ENCODE measurements around the gene NUP214.

NUP214 gene

GRCh38 chr9:131179561-131180219 is 54.3 kb downstream of the NUP214 start:
- no peak for DNase-seq
- Histone ChIP-seq H3K27me3 (no peaks in the 10 kb centered on the region), H3K4me3 (no peak overlapping the region), H3K27ac (no peak overlapping the region), H3K36me3 (peaks cover 60 to 91% (median 60%) of the 10 kb centered on the region in 3 donors), H3K4me1 (no peaks in the 10 kb centered on the region), H3K9me3 (no peaks in the 10 kb centered on the region)
- no peak for TF ChIP-seq CTCF (IDR thresholded peaks at IDR 0.05)
- intact Hi-C loops (cut with DNase I; ENCODE audit: low total_unique reads): loop anchor here (5.0 kb wide), 1 partner anchor 158 kb away; no protein-coding TSS in a partner anchor

- H3K27me3 ChIP-seq: no peaks in the 10 kb centered on the region
- no peak for DNase-seq
- H3K9me3 ChIP-seq: no peaks in the 10 kb centered on the region
- intact Hi-C loops (cut with DNase I; ENCODE audit: low total_unique reads): no loop called here
- H3K27ac ChIP-seq: no peak overlapping the region
- H3K4me3 ChIP-seq: no peak overlapping the region
- no peak for TF ChIP-seq CTCF (IDR thresholded peaks at IDR 0.05)
- H3K36me3 ChIP-seq: peaks cover 52 to 91% (median 53%) of the 10 kb centered on the region in 3 donors
- no peaks in the 10 kb centered on the region for H3K4me1 ChIP-seq
These were observed 55.1 kb downstream of the NUP214 start for GRCh38 chr9:131180454-131180853.

- Histone ChIP-seq H3K27me3 (no peaks in the 10 kb centered on the region), H3K36me3 (peaks cover 48 to 91% (median 49%) of the 10 kb centered on the region in 3 donors), H3K4me1 (no peaks in the 10 kb centered on the region), H3K27ac (no peak overlapping the region), H3K9me3 (no peaks in the 10 kb centered on the region), H3K4me3 (no peak overlapping the region)
- intact Hi-C loops (cut with DNase I; ENCODE audit: low total_unique reads): no loop called here
- DNase-seq: no peak
- TF ChIP-seq CTCF (IDR thresholded peaks at IDR 0.05): no peak
These were observed 55.8 kb downstream of the NUP214 start for GRCh38 chr9:131181091-131181681.

GRCh38 chr9:131185924-131186323 is 60.5 kb downstream of the NUP214 start:
- no peak for DNase-seq
- Histone ChIP-seq H3K4me3 (no peak overlapping the region), H3K36me3 (peaks cover 58 to 88% (median 59%) of the 10 kb centered on the region in 3 donors), H3K9me3 (no peaks in the 10 kb centered on the region), H3K4me1 (no peaks in the 10 kb centered on the region), H3K27ac (no peak overlapping the region), H3K27me3 (no peaks in the 10 kb centered on the region)
- intact Hi-C loops (cut with DNase I; ENCODE audit: low total_unique reads): no loop called here
- no peak for TF ChIP-seq CTCF (IDR thresholded peaks at IDR 0.05)

GRCh38 chr9:131186622-131187021 is 61.2 kb downstream of the NUP214 start:
- intact Hi-C loops (cut with DNase I; ENCODE audit: low total_unique reads): no loop called here
- H3K4me1 ChIP-seq: no peaks in the 10 kb centered on the region
- H3K36me3 ChIP-seq: peaks cover 57 to 88% (median 61%) of the 10 kb centered on the region in 3 donors

More at GRCh38 chr9:131186622-131187021, 61.2 kb downstream of the NUP214 start:
- no peak for TF ChIP-seq CTCF (IDR thresholded peaks at IDR 0.05)
- Histone ChIP-seq H3K27me3 (no peaks in the 10 kb centered on the region), H3K4me3 (no peak overlapping the region), H3K27ac (no peak overlapping the region), H3K9me3 (no peaks in the 10 kb centered on the region)
- no peak for DNase-seq
